HepG2 (cell line): ENCODE results near the gene TBXAS1. TPM values are rescaled to one million over a fixed set of nuclear protein-coding genes. Genes with fewer than 3 reads are reported as not detected.

Experiments
- ATAC-seq: fragments of 200-7000 bp; cut with Tn5 transposase; 3 replicates; pipeline ENCODE4 v1.9.1; 2020; ENCODE audit warnings: mild to moderate bottlenecking, moderate library complexity
- BruUV-seq: library from RNA; stranded (reverse); fragments of 400-500 nt; replicated peaks from 2 replicates; lab custom pipeline; 2021; lab: Mats Ljungman, UMichigan
- CTCF ChIA-PET: fragments of 300-600 bp; formaldehyde crosslinking; extraction: SDS; loops from one replicate; lab custom pipeline; 2021; ENCODE audit warnings: low total read pairs, inconsistent platforms, low intra/inter-chr PET ratio; lab: Yijun Ruan, JAX
- POLR2A ChIA-PET: fragments of 350-600 bp; sonication (Branson Sonifier 250); formaldehyde crosslinking; loops from one replicate; lab custom pipeline; 2020; ENCODE audit warnings: antibody characterized with exemption, inconsistent platforms; lab: Yijun Ruan, JAX
- DNase-seq: peaks from one replicate; pipeline ENCODE4 v3.0.0-alpha.2; 2015; ENCODE audit warnings: low spot score
- FAIRE-seq: peaks from 3 replicates; lab custom pipeline; 2011; peaks lifted over from hg19 to GRCh38; lab: Jason Lieb, UNC
- H2AFZ ChIP-seq: one replicate; pipeline ENCODE4 v1.6.1; 2011; ENCODE audit warnings: low read length, inconsistent platforms
- H3K27ac ChIP-seq: fragments of 300-600 bp; 3 replicates; pipeline ENCODE4 v1.8.0; 2011; ENCODE audit warnings: mixed run types, mild to moderate bottlenecking, mixed read lengths, low read length, inconsistent platforms; ENCODE audit not compliant: insufficient read depth; ENCODE audit errors: extremely low read length
- H3K27me3 ChIP-seq, 2 experiments: fragments of 200-600 bp in 1 of 2; 2 replicates in 1 of 2; 3 replicates in 1 of 2; pipeline versions ENCODE4 v1.6.0 to v1.8.0; 2011; ENCODE audit warnings: low read length in 2 of 2, mild to moderate bottlenecking in 2 of 2, moderate library complexity in 2 of 2, inconsistent platforms in 1 of 2; ENCODE audit not compliant: insufficient read depth in 2 of 2, control insufficient read depth in 1 of 2
- H3K36me3 ChIP-seq, 2 experiments: fragments of 200-600 bp in 1 of 2; replicated peaks in 1 of 2; 2 replicates in 1 of 2; 3 replicates in 1 of 2; pipeline versions ENCODE4 v1.5.1 to v1.8.0; 2011; ENCODE audit warnings: low read length in 2 of 2, inconsistent platforms in 1 of 2; ENCODE audit not compliant: insufficient read depth in 2 of 2, control insufficient read depth in 1 of 2
- H3K4me1 ChIP-seq: 2 replicates; pipeline ENCODE4 v1.5.1; 2012; ENCODE audit warnings: low read length, inconsistent platforms; ENCODE audit not compliant: insufficient read depth
- H3K4me2 ChIP-seq: 2 replicates; pipeline ENCODE4 v1.6.0; 2011; ENCODE audit warnings: low read depth, low read length, inconsistent platforms
- H3K4me3 ChIP-seq, 3 experiments: fragments of 200-600 bp in 1 of 3; sonication (generic), shearing (Covaris generic) in 1 of 3; replicated peaks in 1 of 3; 2 replicates each; pipeline ENCODE4 v1.5.1; 2011 to 2016; ENCODE audit warnings: low read length in 3 of 3, inconsistent platforms in 2 of 3, low read depth in 2 of 3, mild to moderate bottlenecking in 2 of 3, control low read depth in 1 of 3, mixed read lengths in 1 of 3; ENCODE audit not compliant: insufficient read depth in 1 of 3
- H3K79me2 ChIP-seq: one replicate; pipeline ENCODE4 v1.6.1; 2011; ENCODE audit warnings: low read length, inconsistent platforms; ENCODE audit not compliant: insufficient read depth
- H3K9ac ChIP-seq: 2 replicates; pipeline ENCODE4 v1.6.0; 2011; ENCODE audit warnings: mild to moderate bottlenecking, low read depth, low read length, inconsistent platforms; ENCODE audit not compliant: insufficient read depth
- H3K9me3 ChIP-seq: 2 replicates; pipeline ENCODE4 v1.5.1; 2012; ENCODE audit warnings: mild to moderate bottlenecking, low read length
- H4K20me1 ChIP-seq: 2 replicates; pipeline ENCODE4 v1.6.0; 2011; ENCODE audit warnings: inconsistent platforms, mild to moderate bottlenecking, low read length, moderate library complexity; ENCODE audit not compliant: insufficient read depth
- CEBPB ChIP-seq: IDR thresholded peaks from 2 replicates; pipeline ENCODE4 v1.6.1; 2011; ENCODE audit warnings: low read depth, low read length, improper control_type of control experiment, borderline replicate concordance
- FOXO1 ChIP-seq: sonication (generic); formaldehyde crosslinking; IDR thresholded peaks from 2 replicates; pipeline ENCODE4 v1.4.0; 2020; ENCODE audit warnings: missing genetic modification reagents
- KLF13 ChIP-seq: sonication (generic); formaldehyde crosslinking; IDR thresholded peaks from 2 replicates; pipeline ENCODE4 v1.4.0; 2020; ENCODE audit warnings: mild to moderate bottlenecking, missing genetic modification reagents
- MAZ ChIP-seq, 2 experiments: sonication (generic) in 1 of 2; formaldehyde crosslinking in 1 of 2; IDR thresholded peaks; 2 replicates each; pipeline versions ENCODE4 v1.5.0 to v1.6.1; 2012 to 2020; ENCODE audit warnings: low read depth in 2 of 2, mild to moderate bottlenecking in 2 of 2, borderline replicate concordance in 1 of 2, improper control_type of control experiment in 1 of 2, low read length in 1 of 2, missing genetic modification reagents in 1 of 2, moderate library complexity in 1 of 2
- NR1H2 ChIP-seq: sonication (generic); formaldehyde crosslinking; IDR thresholded peaks from 2 replicates; pipeline ENCODE4 v1.8.1; 2022; ENCODE audit warnings: low read depth, missing genetic modification reagents, borderline replicate concordance
- RFX1 ChIP-seq: fragments of 450-650 bp; IDR thresholded peaks from 2 replicates; pipeline ENCODE4 v1.6.1; 2017
- SIX4 ChIP-seq: sonication (generic); formaldehyde crosslinking; IDR thresholded peaks from 2 replicates; pipeline ENCODE4 v1.4.0; 2020; ENCODE audit warnings: missing genetic modification reagents
- ZMYM2 ChIP-seq: sonication (generic); formaldehyde crosslinking; IDR thresholded peaks from 2 replicates; pipeline ENCODE4 v1.8.0; 2022; ENCODE audit warnings: mild to moderate bottlenecking, missing genetic modification reagents
- ZNF264 ChIP-seq: sonication (generic); formaldehyde crosslinking; IDR thresholded peaks from 2 replicates; pipeline ENCODE4 v1.4.0; 2020; ENCODE audit warnings: missing genetic modification reagents
- ZNF317 ChIP-seq: sonication (generic); formaldehyde crosslinking; IDR thresholded peaks from 2 replicates; pipeline ENCODE4 v1.5.0; 2020; ENCODE audit warnings: mild to moderate bottlenecking, missing genetic modification reagents
- ZNF350 ChIP-seq: sonication (generic); formaldehyde crosslinking; IDR thresholded peaks from 2 replicates; pipeline ENCODE4 v1.4.0; 2020; ENCODE audit warnings: mild to moderate bottlenecking, low read depth, missing genetic modification reagents, borderline replicate concordance
- ZNF530 ChIP-seq: sonication (generic); formaldehyde crosslinking; IDR thresholded peaks from 2 replicates; pipeline ENCODE4 v1.5.0; 2020; ENCODE audit warnings: low read depth, mild to moderate bottlenecking, missing genetic modification reagents
- ZNF597 ChIP-seq: sonication (generic); formaldehyde crosslinking; IDR thresholded peaks from 2 replicates; pipeline ENCODE4 v1.5.0; 2020; ENCODE audit warnings: missing genetic modification reagents
- ZNF746 ChIP-seq: sonication (generic); formaldehyde crosslinking; IDR thresholded peaks from 2 replicates; pipeline ENCODE4 v1.8.0; 2022; ENCODE audit warnings: mild to moderate bottlenecking, missing genetic modification reagents
- ZNF891 ChIP-seq: sonication (generic); formaldehyde crosslinking; IDR thresholded peaks from 2 replicates; pipeline ENCODE4 v1.5.0; 2020; ENCODE audit warnings: mild to moderate bottlenecking, missing genetic modification reagents
- WGBS: methylation state at CpG from one replicate; pipeline ENCODE4 v1.1.6; 2017; ENCODE audit warnings: low lambda C conversion rate; 5-methylcytosine and 5-hydroxymethylcytosine counted together
- in situ Hi-C: cut with HindIII; loops from 2 replicates; pipeline ENCODE4 v1.10.0; 2017; ENCODE audit warnings: low pct_unique_long_range_greater_than_20kb; ENCODE audit not compliant: extremely low pct_ligation_motif_present
- intact Hi-C: fragments of 100-400 bp; cut with micrococcal nuclease; formaldehyde crosslinking; loops from one replicate; pipeline ENCODE4 v1.10.0; 2022; ENCODE audit not compliant: unreplicated experiment
- polyA plus RNA-seq, 8 experiments: library from polyadenylated mRNA; depleted of rRNA in 3 of 8; stranded (reverse) in 7 of 8; unstranded in 1 of 8; fragments of >200 nt; fragmentation: Illumina TruSeq in 4 of 8; extraction: Trizol in 4 of 8; gene quantifications; 2 replicates each; pipeline versions ENCODE4 v1.2.1 to v1.2.3, GENCODE V29; 2011 to 2016; ENCODE audit warnings: low read depth in 4 of 8, missing spikeins in 1 of 8, mixed read lengths in 1 of 8; ENCODE audit not compliant: insufficient read depth in 1 of 8
- total RNA-seq, 5 experiments: library from RNA; depleted of rRNA; stranded (reverse); fragments of >200 nt; fragmentation: Illumina TruSeq; extraction: Trizol; gene quantifications; 2 replicates each; pipeline ENCODE4 v1.2.3, GENCODE V29; 2016; ENCODE audit warnings: low read depth in 1 of 5

Gene TBXAS1
- total and polyA plus RNA-seq, 2 of the 13 experiments (the other 11 are each of a cell fraction or from before 2014, with no cell fraction given): 4.0 to 4.9 TPM

GRCh38 chr7:139944248-139944647, 115.2 kb downstream of the TBXAS1 start:
- FAIRE-seq (no peak), ATAC-seq (no peak), DNase-seq (no peak)
- H3K79me2 ChIP-seq: no peaks in the 10 kb centered on the region
- no TSS peak for BruUV-seq
- H3K27me3 ChIP-seq: peaks cover 1 to 3% of the 10 kb centered on the region in 2 experiments; a peak in 2 of 5 replicates
- H3K36me3 ChIP-seq: no peaks in the 10 kb centered on the region
- WGBS: 22% methylated on average over 3 of the region's 3 CpGs
- no peak overlapping the region for H3K9ac ChIP-seq
- CTCF ChIA-PET: no interaction called here
- no peak overlapping the region for H3K4me3 ChIP-seq
- no peak overlapping the region for H2AFZ ChIP-seq
- in situ Hi-C loops (no loop called here), intact Hi-C loops (no loop called here)
- H3K4me2 ChIP-seq: no peak overlapping the region
- POLR2A ChIA-PET: no interaction called here
- peaks cover 8% of the 10 kb centered on the region for H3K4me1 ChIP-seq
- no peaks in the 10 kb centered on the region for H3K9me3 ChIP-seq
- H4K20me1 ChIP-seq: no peaks in the 10 kb centered on the region
- no peak overlapping the region for H3K27ac ChIP-seq
- no peak for TF ChIP-seq FOXO1 (CRISPR knock-in tag)
- TF ChIP-seq ZNF530 (CRISPR knock-in tag): no peak
- TF ChIP-seq SIX4 (CRISPR knock-in tag): no peak
- no peak for TF ChIP-seq ZNF264 (CRISPR knock-in tag)
- no peak for TF ChIP-seq MAZ (IDR thresholded peaks at IDR 0.05; ENCODE audit: borderline replicate concordance, low read depth, low read length)
- TF ChIP-seq MAZ (CRISPR knock-in tag; IDR thresholded peaks at IDR 0.05; ENCODE audit: low read depth): no peak
- no peak for TF ChIP-seq ZNF746 (CRISPR knock-in tag)
- TF ChIP-seq ZNF317 (CRISPR knock-in tag): no peak
- no peak for TF ChIP-seq ZNF597 (CRISPR knock-in tag)
- TF ChIP-seq ZNF350 (CRISPR knock-in tag): no peak
- no peak for TF ChIP-seq ZMYM2 (CRISPR knock-in tag)
- TF ChIP-seq KLF13: no peak
- TF ChIP-seq ZNF891: no peak
- no peak for TF ChIP-seq RFX1
- no peak for TF ChIP-seq NR1H2 (CRISPR knock-in tag)
- no peak for TF ChIP-seq CEBPB
